GM10248 (cell line): ENCODE data around the gene SGSH.

Source experiments
- CTCF ChIA-PET: fragments of 300-600 bp; sonication (Branson Sonifier 250); formaldehyde crosslinking; extraction: SDS; loops from one replicate; lab custom pipeline; 2021; ENCODE audit warnings: antibody characterized with exemption; lab: Yijun Ruan, JAX
- POLR2A ChIA-PET: fragments of 350-650 bp; sonication (Branson Sonifier 250); formaldehyde crosslinking; extraction: SDS; loops from one replicate; lab custom pipeline; 2020; ENCODE audit warnings: antibody characterized with exemption; lab: Yijun Ruan, JAX
- DNase-seq: peaks from one replicate; pipeline ENCODE4 v3.0.0; 2012; ENCODE audit errors: extremely low spot score
- CTCF ChIP-seq: IDR thresholded peaks from 2 replicates; pipeline ENCODE4 v1.5.1; 2012; ENCODE audit warnings: mild to moderate bottlenecking, low read depth; ENCODE audit errors: extremely low read depth, missing control alignments, control extremely low read depth

SGSH gene

GRCh38 chr17:80180192-80180591, 39.9 kb downstream of the SGSH start:
- TF ChIP-seq CTCF, result no peak
- ChIA-PET POLR2A (interaction anchor here (0.6 kb wide), 1 partner anchor 33 kb away, joined by 4 read pairs; no protein-coding TSS in a partner anchor), CTCF (interaction anchor here (1.0 to 1.2 kb wide), 2 partner anchors 15 to 79 kb away, joined by 3 read pairs; partner anchors contain the start of gene GAA)
- DNase-seq, result no peak

- DNase-seq, result no peak
- POLR2A ChIA-PET, result no interaction called here
- CTCF ChIA-PET, result interaction anchor here (1.1 to 1.9 kb wide), 2 partner anchors 18 to 77 kb away, joined by 3 to 5 read pairs; partner anchors contain the start of gene GAA
- no peak for TF ChIP-seq CTCF
Observed at GRCh38 chr17:80177986-80178595, 42.0 kb downstream of the SGSH start.

- ChIA-PET POLR2A (no interaction called here), CTCF (no interaction called here)
- no peak for DNase-seq
- no peak for TF ChIP-seq CTCF
Observed at GRCh38 chr17:80176757-80177156, 43.4 kb downstream of the SGSH start.

GRCh38 chr17:80173916-80174315, 46.2 kb downstream of the SGSH start:
- ChIA-PET CTCF (interaction anchor here (1.0 kb wide), 1 partner anchor 17 kb away, joined by 3 read pairs; no protein-coding TSS in a partner anchor), POLR2A (no interaction called here)
- no peak for TF ChIP-seq CTCF
- no peak for DNase-seq

GRCh38 chr17:80173126-80173525, 47.0 kb downstream of the SGSH start:
- TF ChIP-seq CTCF, result no peak
- no peak for DNase-seq
- ChIA-PET POLR2A (no interaction called here), CTCF (interaction anchor here (1.0 kb wide), 1 partner anchor 18 kb away, joined by 3 read pairs; no protein-coding TSS in a partner anchor)

GRCh38 chr17:80171681-80172080, 48.5 kb downstream of the SGSH start:
- DNase-seq, result no peak
- POLR2A ChIA-PET, result no interaction called here
- no peak for TF ChIP-seq CTCF
- CTCF ChIA-PET, result no interaction called here
